Activated B cell treated with CpG ODN at 0.5 μM for 24 hours (primary cell): ENCODE measurements around the gene DUSP8. TPM values are rescaled to one million over a fixed set of nuclear protein-coding genes. Genes with fewer than 3 reads are reported as not detected.

Source experiments
- ATAC-seq: fragments of 200-7000 bp; cut with Tn5 transposase; one replicate; pipeline ENCODE4 v1.10.0; 2021; ENCODE audit warnings: low read depth, mild to moderate bottlenecking, moderate library complexity
- CTCF ChIA-PET: fragments of 350-600 bp; sonication (Branson Sonifier 250); formaldehyde crosslinking; loops from one replicate; lab custom pipeline; 2021; ENCODE audit warnings: antibody characterized with exemption; lab: Charles Lee
- POLR2A ChIA-PET: fragments of 350-600 bp; sonication (Branson Sonifier 250); formaldehyde crosslinking; loops from one replicate; lab custom pipeline; 2021; ENCODE audit warnings: antibody characterized with exemption; lab: Charles Lee
- DNase-seq: peaks from one replicate; pipeline ENCODE4 v3.0.0; 2022
- H3K27ac Mint-ChIP-seq: one replicate; pipeline ENCODE4 v1.8.0; 2020; ENCODE audit warnings: mixed read lengths
- H3K27me3 Mint-ChIP-seq: one replicate; pipeline ENCODE4 v1.8.0; 2021; ENCODE audit warnings: mixed read lengths
- H3K36me3 Mint-ChIP-seq: one replicate; pipeline ENCODE4 v1.8.0; 2021; ENCODE audit warnings: low read depth, mixed read lengths
- H3K4me1 Mint-ChIP-seq: one replicate; pipeline ENCODE4 v1.8.0; 2021; ENCODE audit warnings: mixed read lengths
- H3K4me3 Mint-ChIP-seq: one replicate; pipeline ENCODE4 v1.8.0; 2020; ENCODE audit warnings: mild to moderate bottlenecking, mixed read lengths
- H3K9me3 Mint-ChIP-seq: one replicate; pipeline ENCODE4 v1.8.0; 2020; ENCODE audit warnings: mixed read lengths
- CTCF ChIP-seq: fragments of 200-600 bp; IDR thresholded peaks from one replicate; pipeline ENCODE4 v1.8.0; 2022; ENCODE audit warnings: antibody characterized with exemption, mild to moderate bottlenecking
- intact Hi-C: fragments of 100-400 bp; cut with micrococcal nuclease; formaldehyde crosslinking; loops from one replicate; pipeline ENCODE4 v1.15.1; 2024
- total RNA-seq: library from RNA; stranded (reverse); gene quantifications from 2 replicates; pipeline ENCODE4 v1.2.3, GENCODE V29; 2022

DUSP8 gene
- total RNA-seq, 1 donor from 2014 or later, result 1.3 TPM

- H3K4me1 Mint-ChIP-seq, result peaks cover 3% of the 10 kb centered on the region
These were observed 3.6 kb downstream of the DUSP8 start for GRCh38 chr11:1568441-1568911.

GRCh38 chr11:1567721-1568100 lies 4.4 kb downstream of the DUSP8 start:
- no peak for ATAC-seq
- DNase-seq, result no peak
- Mint-ChIP-seq H3K27me3 (peaks cover 18% of the 10 kb centered on the region), H3K4me3 (no peak overlapping the region), H3K36me3 (no peaks in the 10 kb centered on the region), H3K9me3 (no peaks in the 10 kb centered on the region), H3K27ac (no peak overlapping the region), H3K4me1 (no peaks in the 10 kb centered on the region)
- TF ChIP-seq CTCF, result no peak
- intact Hi-C loops, result no loop called here
- POLR2A ChIA-PET, result no interaction called here
- CTCF ChIA-PET, result no interaction called here

More at GRCh38 chr11:1568441-1568911, 3.6 kb downstream of the DUSP8 start:
- no peak for TF ChIP-seq CTCF
- H3K27me3 Mint-ChIP-seq, result peaks cover 18% of the 10 kb centered on the region
- H3K36me3 Mint-ChIP-seq, result no peaks in the 10 kb centered on the region
- ChIA-PET POLR2A (no interaction called here), CTCF (no interaction called here)
- ATAC-seq, result no peak
- H3K4me3 Mint-ChIP-seq, result no peak overlapping the region
- DNase-seq, result no peak
- H3K9me3 Mint-ChIP-seq, result no peaks in the 10 kb centered on the region
- no peak overlapping the region for H3K27ac Mint-ChIP-seq
- intact Hi-C loops, result no loop called here

GRCh38 chr11:1567052-1567720 lies 4.9 kb downstream of the DUSP8 start:
- no peak for TF ChIP-seq CTCF
- ATAC-seq (no peak), DNase-seq (no peak)
- no peaks in the 10 kb centered on the region for H3K9me3 Mint-ChIP-seq
- H3K27me3 Mint-ChIP-seq, result peaks cover 18% of the 10 kb centered on the region
- H3K36me3 Mint-ChIP-seq, result no peaks in the 10 kb centered on the region
- H3K4me3 Mint-ChIP-seq, result no peak overlapping the region
- ChIA-PET POLR2A (no interaction called here), CTCF (no interaction called here)
- H3K27ac Mint-ChIP-seq, result no peak overlapping the region
- no peaks in the 10 kb centered on the region for H3K4me1 Mint-ChIP-seq
- intact Hi-C loops, result no loop called here

- CTCF ChIA-PET, result interaction anchor here (3.0 kb wide), 1 partner anchor 8 kb away, joined by 8 read pairs; no protein-coding TSS in a partner anchor
- POLR2A ChIA-PET, result no interaction called here
- no peak for DNase-seq
- ATAC-seq, result no peak
- Mint-ChIP-seq H3K27me3 (peaks cover 18% of the 10 kb centered on the region), H3K27ac (no peak overlapping the region), H3K4me1 (no peaks in the 10 kb centered on the region), H3K4me3 (no peak overlapping the region), H3K9me3 (no peaks in the 10 kb centered on the region), H3K36me3 (no peaks in the 10 kb centered on the region)
- TF ChIP-seq CTCF, result no peak
- intact Hi-C loops, result no loop called here
These were observed 5.6 kb downstream of the DUSP8 start for GRCh38 chr11:1566381-1567051.

GRCh38 chr11:1565904-1566247 lies 6.2 kb downstream of the DUSP8 start:
- ATAC-seq (no peak), DNase-seq (no peak)
- no peak for TF ChIP-seq CTCF
- intact Hi-C loops, result no loop called here
- no peaks in the 10 kb centered on the region for H3K4me1 Mint-ChIP-seq
- ChIA-PET CTCF (interaction anchor here (3.0 kb wide), 1 partner anchor 9 kb away, joined by 8 read pairs; no protein-coding TSS in a partner anchor), POLR2A (no interaction called here)
- no peak overlapping the region for H3K27ac Mint-ChIP-seq
- H3K27me3 Mint-ChIP-seq, result peaks cover 18% of the 10 kb centered on the region
- H3K36me3 Mint-ChIP-seq, result no peaks in the 10 kb centered on the region
- H3K4me3 Mint-ChIP-seq, result no peak overlapping the region
- H3K9me3 Mint-ChIP-seq, result no peaks in the 10 kb centered on the region
